Activated T-cell treated with anti-CD3 and anti-CD28 coated beads, Interleukin-2, amount 50 U/mL, for 4 hours (primary cell): ENCODE measurements around the gene LAGE3. TPM values are rescaled to one million over a fixed set of nuclear protein-coding genes. Genes with fewer than 3 reads are reported as not detected.
A peak's percentile ranks its signal among the peaks of the same experiment; 100 is the strongest.

Source experiments
- ATAC-seq, 2 donors: fragments of 200-7000 bp; cut with Tn5 transposase; one replicate each; pipeline ENCODE4 v1.10.0; 2021
- DNase-seq: peaks from one replicate; pipeline ENCODE4 v3.0.0-alpha.2; 2020
- H3K27me3 Mint-ChIP-seq: one replicate; pipeline ENCODE4 v1.8.0; 2021; ENCODE audit warnings: low read depth, mixed read lengths
- H3K36me3 Mint-ChIP-seq: one replicate; pipeline ENCODE4 v1.8.0; 2022; ENCODE audit warnings: mixed read lengths; ENCODE audit not compliant: insufficient read depth
- H3K4me1 Mint-ChIP-seq: one replicate; pipeline ENCODE4 v1.8.0; 2021; ENCODE audit warnings: low read depth, mixed read lengths
- H3K4me3 Mint-ChIP-seq: one replicate; pipeline ENCODE4 v1.8.0; 2021; ENCODE audit warnings: mild to moderate bottlenecking, moderate library complexity, mixed read lengths
- H3K9me3 Mint-ChIP-seq: one replicate; pipeline ENCODE4 v1.8.0; 2021; ENCODE audit warnings: mixed read lengths
- total RNA-seq, 3 donors: library from RNA; stranded (reverse); gene quantifications; one replicate each; pipeline ENCODE4 v1.2.1, GENCODE V29; 2021

The LAGE3 gene, protein sequence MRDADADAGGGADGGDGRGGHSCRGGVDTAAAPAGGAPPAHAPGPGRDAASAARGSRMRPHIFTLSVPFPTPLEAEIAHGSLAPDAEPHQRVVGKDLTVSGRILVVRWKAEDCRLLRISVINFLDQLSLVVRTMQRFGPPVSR
- 10 to 100 TPM; 76.1 to 89.9 (median 88.1) TPM for total RNA-seq

DNA sequence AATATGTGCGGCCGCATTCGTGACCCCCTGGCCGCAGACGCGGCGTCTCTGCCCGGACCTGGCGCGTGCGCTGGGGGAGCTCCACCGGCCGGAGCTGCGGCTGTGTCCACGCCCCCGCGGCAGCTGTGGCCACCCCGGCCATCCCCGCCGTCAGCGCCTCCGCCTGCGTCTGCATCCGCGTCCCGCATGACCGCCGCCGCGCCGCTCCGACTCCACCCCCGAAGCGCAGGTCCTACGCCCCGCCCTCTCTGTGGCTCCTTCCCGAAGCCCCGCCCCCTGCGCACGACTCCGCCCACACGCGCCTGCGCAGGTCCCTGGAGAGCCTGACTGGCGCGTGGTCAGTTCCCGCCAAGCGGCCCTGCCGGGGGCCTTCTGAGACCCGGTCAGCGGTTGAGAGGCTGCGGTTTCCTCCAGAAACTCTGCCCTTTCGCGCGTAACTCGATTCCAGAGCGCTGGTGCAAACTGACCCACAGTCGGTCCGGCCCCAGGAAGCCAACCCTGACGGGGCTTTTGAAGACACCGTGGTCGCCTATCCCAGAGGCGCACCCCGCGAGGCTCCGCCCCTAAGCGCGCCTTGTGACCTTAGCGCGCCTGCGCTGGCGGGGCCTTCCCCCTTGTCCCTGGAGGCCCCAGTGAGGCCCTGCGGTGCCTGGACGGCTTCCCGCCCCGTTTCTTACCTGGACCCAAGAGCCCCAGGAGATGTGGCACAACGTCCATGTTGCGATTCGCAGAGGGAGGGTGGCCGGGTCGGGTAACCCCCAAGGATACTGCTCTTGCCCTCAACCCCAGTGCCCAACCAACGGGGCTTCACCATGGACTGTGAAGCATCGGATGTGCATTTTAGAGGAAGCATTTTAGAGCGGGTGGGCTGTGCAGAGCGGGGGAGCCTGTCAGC lies at the start of gene LAGE3:
Gene LAGE3 (minus strand): TSS at position 554 of the 895 bp plus-strand sequence. CDS start 366 bp downstream, at position 188.
- Mint-ChIP-seq H3K4me3 (peak within 1 kb of the TSS; percentile 83), H3K27me3 (no peaks in the 10 kb centered on the region)

DNA sequence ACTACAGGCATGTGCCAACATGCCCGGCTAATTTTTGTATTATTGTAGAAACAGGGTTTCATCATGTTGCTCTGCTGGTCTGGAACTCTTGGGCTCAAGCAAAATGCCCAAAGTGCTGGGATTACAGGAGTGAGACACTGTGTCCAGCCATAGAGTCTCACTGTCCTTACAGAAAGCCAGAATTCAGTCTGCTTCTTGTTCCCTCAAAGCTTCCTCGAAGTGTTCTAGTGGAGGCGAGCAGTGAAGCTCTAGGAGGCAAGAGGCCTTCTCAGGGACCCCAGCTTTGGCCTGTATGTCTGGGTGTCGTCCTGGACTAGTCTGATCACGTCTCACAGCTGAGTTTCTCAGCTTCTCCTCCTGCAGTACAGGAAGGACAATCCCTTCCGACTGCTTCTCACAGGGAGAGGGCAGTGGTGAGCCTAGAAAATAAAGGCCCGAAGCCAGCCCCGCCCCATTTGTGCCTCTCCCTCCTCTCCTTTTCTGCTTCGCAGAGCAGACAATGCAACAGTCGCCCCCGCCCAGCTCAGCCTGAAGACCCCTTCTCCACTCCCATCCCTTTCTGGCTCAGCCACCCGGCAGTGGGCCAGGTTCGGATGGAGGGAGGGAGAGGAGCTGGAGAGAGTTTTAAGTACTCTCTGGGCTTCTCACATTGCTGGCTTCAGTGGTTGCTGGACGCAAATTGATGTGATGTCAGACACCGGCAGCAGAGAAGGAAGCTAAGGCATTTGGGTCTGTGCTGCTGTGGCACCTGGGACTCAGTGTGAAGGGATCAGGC lies 48.0 kb upstream of the LAGE3 start:
- H3K27me3 Mint-ChIP-seq: no peaks in the 10 kb centered on the region
- H3K4me1 Mint-ChIP-seq: peaks cover 15% of the 10 kb centered on the region
- H3K4me3 Mint-ChIP-seq: no peak overlapping the region
- no peaks in the 10 kb centered on the region for H3K36me3 Mint-ChIP-seq
- ATAC-seq (peak; percentile 85 to 86), DNase-seq (peak; percentile 41)
- H3K9me3 Mint-ChIP-seq: no peaks in the 10 kb centered on the region

More for the DNA sequence above, at the start of gene LAGE3:
- H3K36me3 Mint-ChIP-seq: no peaks in the 10 kb centered on the region
- H3K9me3 Mint-ChIP-seq: no peaks in the 10 kb centered on the region
- peaks cover 13% of the 10 kb centered on the region for H3K4me1 Mint-ChIP-seq
- ATAC-seq (peak; percentile 94 to 95), DNase-seq (peak; percentile 94)

DNA sequence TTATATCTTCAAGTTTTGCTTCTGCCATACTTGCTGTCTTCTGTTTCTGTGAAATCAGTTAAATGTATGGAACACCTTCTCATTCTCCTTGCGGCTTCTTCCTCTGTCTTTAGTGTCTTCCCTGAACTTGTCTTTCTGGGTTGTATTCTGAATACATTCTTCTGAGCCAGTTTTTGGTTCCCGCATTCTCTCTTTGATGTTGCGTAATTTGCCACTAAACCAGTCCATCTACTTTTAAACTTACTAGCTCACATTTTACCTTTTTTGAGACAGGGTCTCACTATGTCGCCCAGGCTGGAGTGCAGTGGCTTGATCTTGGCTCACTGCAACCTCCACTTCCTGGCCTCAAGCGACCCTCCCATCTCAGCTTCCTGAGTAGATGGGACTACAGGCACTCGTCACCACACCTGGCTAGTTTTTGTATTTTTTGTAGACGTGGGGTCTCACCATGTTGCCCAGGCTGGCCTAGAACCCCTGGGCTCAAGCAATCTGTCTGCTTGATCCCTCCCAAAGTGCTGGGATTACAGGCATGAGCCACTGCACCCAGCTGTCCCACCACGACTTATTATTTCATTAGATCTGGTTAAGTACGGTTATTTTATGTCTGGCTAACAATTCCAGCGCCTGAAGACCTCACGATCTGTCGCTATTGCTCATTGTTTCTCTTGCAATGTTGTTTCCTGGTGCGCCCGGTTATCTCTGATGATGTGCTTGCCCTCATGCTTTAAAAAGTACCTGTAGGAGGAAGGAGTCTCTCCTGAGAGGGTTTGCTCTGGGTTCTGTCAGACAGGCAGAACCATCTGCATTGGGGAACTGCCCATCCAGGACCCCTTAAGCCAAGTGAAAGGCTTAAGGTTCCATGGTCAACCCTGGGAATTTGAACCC lies 46.8 kb upstream of the LAGE3 start:
- ATAC-seq: peak in 1 of 2 donors; percentile 11
- no peaks in the 10 kb centered on the region for H3K36me3 Mint-ChIP-seq
- H3K4me3 Mint-ChIP-seq: no peak overlapping the region
- peaks cover 15% of the 10 kb centered on the region for H3K4me1 Mint-ChIP-seq
- H3K9me3 Mint-ChIP-seq: no peaks in the 10 kb centered on the region
- no peaks in the 10 kb centered on the region for H3K27me3 Mint-ChIP-seq
- no peak for DNase-seq

DNA sequence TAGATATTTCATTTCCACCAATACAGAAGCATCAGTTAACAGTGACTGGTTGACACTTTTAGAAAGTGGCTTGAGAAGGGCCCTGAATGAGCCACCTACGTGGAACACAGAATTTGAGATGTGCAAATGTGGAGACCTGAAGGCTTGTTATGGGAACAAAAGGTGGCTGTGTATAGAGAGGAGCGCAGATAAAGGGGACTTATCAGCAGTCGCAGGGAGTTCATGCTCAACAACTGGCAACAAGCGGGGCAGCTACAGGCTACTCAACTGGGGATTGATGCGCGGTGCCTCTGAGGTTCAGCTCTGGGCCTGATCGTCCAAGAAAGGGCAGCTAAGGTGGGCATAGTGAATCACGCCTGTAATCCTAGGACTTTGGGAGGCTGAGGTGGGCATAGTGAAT lies 40.3 kb upstream of the LAGE3 start:
- DNase-seq (no peak), ATAC-seq (no peak)
- no peaks in the 10 kb centered on the region for H3K27me3 Mint-ChIP-seq
- no peaks in the 10 kb centered on the region for H3K36me3 Mint-ChIP-seq
- peaks cover 11% of the 10 kb centered on the region for H3K4me1 Mint-ChIP-seq
- H3K4me3 Mint-ChIP-seq: no peak overlapping the region
- H3K9me3 Mint-ChIP-seq: no peaks in the 10 kb centered on the region

DNA sequence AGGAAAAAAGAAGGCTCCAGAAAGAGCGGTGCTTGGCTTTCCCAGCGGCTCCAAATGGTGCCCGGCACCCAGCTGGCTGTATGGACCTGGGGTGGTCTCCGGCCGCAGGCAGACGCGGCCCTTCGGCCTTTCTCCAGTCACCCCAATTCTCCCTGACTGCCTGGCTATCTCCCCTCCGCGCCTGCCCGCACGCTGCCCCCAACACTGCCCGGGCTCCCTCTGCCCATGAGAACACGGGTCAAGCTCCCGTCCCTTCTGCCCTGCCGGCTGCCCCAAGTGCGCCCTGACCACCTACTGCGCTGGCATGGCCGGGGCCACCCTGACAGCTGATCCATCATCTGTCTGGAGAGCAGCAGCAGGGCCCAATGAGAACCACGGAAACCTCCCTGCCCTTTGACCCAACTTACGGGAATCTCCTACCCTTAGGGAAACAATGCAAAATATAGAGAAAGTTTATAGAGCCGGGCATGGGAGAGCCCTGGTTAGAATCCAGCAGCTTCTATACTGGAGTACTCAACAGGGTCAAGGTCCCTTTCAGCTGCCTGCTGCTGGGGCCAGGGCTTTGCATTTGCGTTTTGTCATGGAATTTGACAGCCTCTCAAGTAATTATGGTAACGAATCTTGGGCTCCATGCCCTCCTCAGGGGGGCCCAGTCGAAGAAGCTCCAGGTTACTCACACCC lies 38.2 kb upstream of the LAGE3 start:
- Mint-ChIP-seq H3K27me3 (no peaks in the 10 kb centered on the region), H3K4me1 (peaks cover 18% of the 10 kb centered on the region), H3K4me3 (no peak overlapping the region), H3K9me3 (no peaks in the 10 kb centered on the region), H3K36me3 (peaks cover 2% of the 10 kb centered on the region)
- DNase-seq: no peak
- ATAC-seq: no peak

DNA sequence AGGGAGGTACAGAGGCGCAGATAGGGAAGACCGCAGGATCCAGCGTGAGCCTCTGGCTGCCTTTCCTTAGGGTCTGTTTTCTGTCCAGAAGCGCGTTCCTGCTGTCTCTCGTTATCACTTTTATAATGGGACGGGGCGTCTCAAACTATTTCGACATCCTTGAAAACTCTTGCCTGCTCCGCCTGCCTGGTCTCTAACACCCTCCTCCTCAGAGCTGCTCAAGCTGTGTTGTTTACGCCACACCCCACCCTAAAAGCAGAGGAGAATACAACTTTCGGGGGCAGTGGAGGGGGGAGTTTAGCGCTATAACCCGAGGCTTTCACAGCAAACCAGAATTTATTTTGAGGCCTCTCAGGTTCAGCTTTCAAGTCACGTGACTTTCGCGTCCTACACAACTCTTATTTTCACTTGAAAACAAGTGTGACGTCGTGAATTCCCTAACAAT lies 37.6 kb upstream of the LAGE3 start:
- Mint-ChIP-seq H3K36me3 (peaks cover 2% of the 10 kb centered on the region), H3K9me3 (no peaks in the 10 kb centered on the region), H3K4me3 (peak overlapping the region; percentile 81), H3K4me1 (peaks cover 21% of the 10 kb centered on the region), H3K27me3 (no peaks in the 10 kb centered on the region)
- ATAC-seq (peak in 1 of 2 donors; percentile 6), DNase-seq (no peak)

DNA sequence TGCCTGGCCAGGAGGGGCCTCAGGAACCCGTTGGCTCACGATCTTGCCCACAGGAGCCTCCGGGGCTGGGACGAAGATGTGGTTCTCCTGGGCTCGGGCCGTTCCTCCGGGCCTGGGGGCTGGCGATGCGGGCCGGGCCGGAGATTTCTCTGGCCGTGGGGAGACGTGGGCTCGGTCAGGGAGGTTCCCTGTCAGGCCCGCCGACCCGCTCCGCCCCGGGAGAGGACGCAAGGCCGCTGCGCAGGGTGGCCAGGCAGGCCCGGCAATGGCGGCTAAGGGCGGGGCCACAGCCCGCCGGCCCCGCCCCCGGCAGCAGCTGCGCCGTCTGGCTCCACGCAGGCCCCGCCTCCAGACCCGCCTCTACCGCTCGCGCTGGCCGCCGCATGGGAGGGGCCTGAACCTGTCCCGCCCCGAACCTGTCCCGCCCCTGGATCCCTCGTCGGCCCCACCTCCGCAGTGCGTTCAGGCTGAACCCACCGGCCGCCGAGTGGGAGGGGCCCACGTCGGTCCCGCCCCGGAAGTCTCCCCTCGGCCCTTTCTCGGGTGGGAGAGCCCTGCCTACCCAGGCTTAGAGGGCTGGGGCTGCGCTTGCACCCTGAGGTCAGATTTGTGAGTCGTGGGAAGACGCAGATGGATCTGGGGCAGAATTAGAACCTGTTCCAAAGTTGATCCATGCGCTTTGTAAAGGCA lies 37.0 kb upstream of the LAGE3 start, which contains the start of gene FAM3A:
Gene FAM3A (minus strand): TSS at position 267 of the 690 bp plus-strand sequence. CDS start 460 bp downstream, outside the sequence.
- H3K27me3 Mint-ChIP-seq: no peaks in the 10 kb centered on the region
- peaks cover 26% of the 10 kb centered on the region for H3K4me1 Mint-ChIP-seq
- DNase-seq (peak; percentile 92), ATAC-seq (peak; percentile 96 to 98)
- H3K4me3 Mint-ChIP-seq: peak within 1 kb of the TSS; percentile 84
- H3K36me3 Mint-ChIP-seq: peaks cover 2% of the 10 kb centered on the region
- no peaks in the 10 kb centered on the region for H3K9me3 Mint-ChIP-seq

DNA sequence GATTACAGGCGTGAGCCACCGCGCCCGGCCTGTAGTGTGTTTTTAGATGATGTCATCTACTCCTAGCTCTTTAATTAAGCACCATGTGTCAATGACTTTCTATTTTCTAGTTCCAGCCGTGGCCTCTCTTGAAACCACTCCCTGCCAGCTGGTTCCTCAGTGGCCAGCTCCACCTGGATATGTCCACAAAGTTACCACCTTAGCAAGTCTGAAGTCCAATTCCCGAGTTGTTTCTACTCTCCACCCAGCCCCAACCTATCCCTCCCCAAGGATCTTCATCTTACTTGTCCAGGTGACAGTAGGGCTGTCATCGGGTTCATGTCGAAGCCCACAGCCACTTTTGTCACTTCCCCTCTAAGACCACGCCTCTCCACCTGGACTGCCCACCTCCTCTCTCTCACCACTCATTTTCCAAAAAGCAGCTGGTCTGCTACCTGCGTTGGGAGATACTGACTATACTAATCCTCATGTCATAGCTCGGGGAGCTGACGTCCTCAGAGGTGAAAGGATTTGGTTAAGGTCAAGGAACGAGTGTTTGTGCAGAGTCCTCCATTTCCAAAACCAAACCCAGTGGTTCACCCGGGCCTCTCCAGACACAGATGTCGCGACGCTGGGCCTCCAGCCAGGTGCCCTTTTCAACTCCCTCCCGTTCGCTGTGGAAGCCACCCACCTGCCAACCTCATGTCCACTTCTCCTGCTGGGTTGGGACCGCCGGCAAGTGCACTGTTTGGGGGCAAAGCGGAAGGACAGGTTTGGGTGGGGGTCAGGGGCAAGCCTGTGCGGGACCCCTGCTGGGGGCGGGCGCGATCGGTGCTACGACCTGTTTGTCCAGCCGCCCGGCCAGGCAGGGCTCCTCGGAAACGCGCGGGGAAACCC lies 36.2 kb upstream of the LAGE3 start:
- H3K4me1 Mint-ChIP-seq: peaks cover 30% of the 10 kb centered on the region
- peak overlapping the region; percentile 84 for H3K4me3 Mint-ChIP-seq
- no peak for DNase-seq
- no peaks in the 10 kb centered on the region for H3K9me3 Mint-ChIP-seq
- peaks cover 2% of the 10 kb centered on the region for H3K36me3 Mint-ChIP-seq
- H3K27me3 Mint-ChIP-seq: no peaks in the 10 kb centered on the region
- ATAC-seq: no peak

DNA sequence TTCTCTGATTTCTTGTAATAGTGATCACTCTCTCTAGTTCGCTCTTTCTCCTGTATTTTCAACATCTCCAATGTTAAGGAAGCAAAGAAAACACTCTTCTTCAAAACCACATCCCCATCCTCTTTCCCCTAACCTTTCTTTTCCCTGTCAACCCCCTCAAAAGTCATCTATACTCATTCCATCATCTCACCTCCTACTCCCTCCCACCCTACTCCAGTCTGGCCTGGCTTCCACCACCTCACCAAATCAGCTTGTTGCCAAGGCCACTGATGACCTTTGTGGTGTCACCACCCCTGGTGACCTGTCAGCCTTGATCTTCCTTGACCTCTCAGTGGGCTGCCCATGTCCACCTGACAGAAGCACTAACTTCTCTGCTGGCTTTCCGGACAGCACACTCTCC lies 34.6 kb upstream of the LAGE3 start:
- no peak for ATAC-seq
- H3K4me3 Mint-ChIP-seq: peak overlapping the region; percentile 40
- no peaks in the 10 kb centered on the region for H3K27me3 Mint-ChIP-seq
- H3K36me3 Mint-ChIP-seq: peaks cover 9% of the 10 kb centered on the region
- H3K9me3 Mint-ChIP-seq: no peaks in the 10 kb centered on the region
- H3K4me1 Mint-ChIP-seq: peaks cover 30% of the 10 kb centered on the region
- no peak for DNase-seq

DNA sequence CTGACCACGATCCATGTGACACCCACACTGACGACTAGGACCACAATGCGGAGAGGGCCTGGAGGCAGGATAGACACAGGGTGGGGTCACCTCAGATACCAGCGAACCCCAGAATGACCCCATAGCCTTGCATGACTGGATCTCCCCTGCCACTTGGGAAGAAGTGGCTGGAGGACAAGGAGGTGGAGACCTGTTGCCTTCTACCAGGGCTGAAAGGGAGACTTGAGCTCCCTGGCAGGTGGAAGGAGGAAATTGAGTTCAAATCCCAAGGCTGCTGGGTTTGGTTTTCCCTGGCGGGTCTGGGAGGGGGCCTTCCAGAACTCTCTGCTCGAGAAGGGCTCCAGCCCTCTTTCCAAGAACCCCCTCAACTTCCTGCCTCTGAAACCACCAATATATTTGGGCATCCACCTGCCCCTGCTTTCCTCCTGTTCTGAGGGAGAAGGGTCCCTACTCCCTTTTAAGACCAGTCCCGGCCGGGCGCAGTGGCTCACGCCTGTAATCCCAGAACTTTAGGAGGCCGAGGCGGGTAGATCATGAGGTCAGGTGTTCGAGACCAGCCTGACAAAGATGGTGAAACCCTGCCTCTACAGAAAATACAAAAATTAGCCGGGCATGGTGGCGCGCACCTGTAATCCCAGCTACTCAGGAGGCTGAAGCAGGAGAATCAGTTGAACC lies 33.9 kb upstream of the LAGE3 start:
- no peak overlapping the region for H3K4me3 Mint-ChIP-seq

DNA sequence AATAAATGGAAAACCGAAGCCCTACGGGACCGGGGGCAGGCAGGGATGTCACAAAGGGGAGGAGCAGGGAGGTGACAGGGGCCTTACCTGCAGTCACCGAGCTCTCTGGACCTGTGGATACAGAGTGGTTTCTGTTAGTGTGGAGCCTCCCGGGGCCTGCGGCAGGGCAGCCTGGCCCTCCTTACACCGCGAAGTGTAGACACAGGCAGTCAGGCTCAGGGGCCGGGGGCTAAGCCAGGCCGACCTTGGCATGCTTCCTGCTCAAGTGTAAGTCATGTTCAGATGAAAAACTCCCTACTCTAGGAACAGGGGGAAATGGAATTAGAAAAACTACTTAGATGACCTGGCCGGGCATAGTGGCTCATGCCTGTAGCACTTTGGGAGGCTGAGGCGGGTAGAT lies 32.7 kb upstream of the LAGE3 start:
- DNase-seq: no peak
- no peaks in the 10 kb centered on the region for H3K27me3 Mint-ChIP-seq
- no peaks in the 10 kb centered on the region for H3K9me3 Mint-ChIP-seq
- H3K4me1 Mint-ChIP-seq: peaks cover 30% of the 10 kb centered on the region
- H3K36me3 Mint-ChIP-seq: peaks cover 13% of the 10 kb centered on the region
- H3K4me3 Mint-ChIP-seq: no peak overlapping the region
- no peak for ATAC-seq

More for the DNA sequence above, 33.9 kb upstream of the LAGE3 start:
- ATAC-seq (no peak), DNase-seq (no peak)
- peaks cover 30% of the 10 kb centered on the region for H3K4me1 Mint-ChIP-seq
- no peaks in the 10 kb centered on the region for H3K9me3 Mint-ChIP-seq
- peaks cover 13% of the 10 kb centered on the region for H3K36me3 Mint-ChIP-seq
- H3K27me3 Mint-ChIP-seq: no peaks in the 10 kb centered on the region
